Left lung (tissue), 10 donors: ENCODE measurements around the gene KRT71. TPM values are rescaled to one million over a fixed set of nuclear protein-coding genes. Genes with fewer than 3 reads are reported as not detected.
A peak's percentile ranks its signal among the peaks of the same experiment; 100 is the strongest.
"Not testable (repeated sequence)": the region's sequence is repeated elsewhere in the genome, so short reads cannot be mapped to it uniquely, and the experiment has no call there.

Experiments
- ATAC-seq: fragments of 200-7000 bp; cut with Tn5 transposase; one replicate; pipeline ENCODE4 v1.9.1; 2020; ENCODE audit warnings: moderate library complexity
- DNase-seq, 4 donors: peaks; one replicate each; pipeline ENCODE4 v3.0.0-alpha.2; 2013 to 2020
- H3K27ac ChIP-seq, 2 donors: fragments of 200-600 bp; sonication (generic) in 1 of 2; one replicate each; pipeline versions ENCODE4 v1.5.0 to v1.8.0; 2020 to 2021
- H3K27me3 ChIP-seq, 2 donors: fragments of 200-600 bp; sonication (generic) in 1 of 2; one replicate each; pipeline versions ENCODE4 v1.5.0 to v1.8.0; 2020 to 2021
- H3K36me3 ChIP-seq, 2 donors: fragments of 200-600 bp; sonication (generic) in 1 of 2; one replicate each; pipeline versions ENCODE4 v1.5.0 to v1.8.0; 2020 to 2021
- H3K4me1 ChIP-seq, 2 donors: fragments of 200-600 bp; one replicate each; pipeline ENCODE4 v1.8.0; 2021
- H3K4me3 ChIP-seq, 2 donors: fragments of 200-600 bp; sonication (generic) in 1 of 2; one replicate each; pipeline versions ENCODE4 v1.5.0 to v1.8.0; 2020 to 2021; ENCODE audit warnings: mild to moderate bottlenecking in 1 of 2
- H3K9me3 ChIP-seq, 2 donors: fragments of 200-600 bp; sonication (generic) in 1 of 2; one replicate each; pipeline versions ENCODE4 v1.5.0 to v1.8.0; 2020 to 2021
- CTCF ChIP-seq, 2 donors: fragments of 200-600 bp; sonication (generic) in 1 of 2; IDR thresholded peaks; one replicate each; pipeline versions ENCODE4 v1.5.0 to v1.8.0; 2021; ENCODE audit warnings: antibody characterized with exemption in 2 of 2
- intact Hi-C, 2 donors: fragments of 100-400 bp; cut with DNase I; formaldehyde crosslinking; loops; one replicate each; pipeline versions ENCODE4 v1.11.2 to v1.14.2; 2022
- polyA plus RNA-seq, 6 donors: library from polyadenylated mRNA; unstranded; fragments of 120-200 nt; gene quantifications; one replicate each; pipeline ENCODE4 v1.2.1, GENCODE V29; 2013; ENCODE audit not compliant: insufficient read length in 6 of 6
- total RNA-seq, 2 donors: library from RNA; stranded (reverse); fragmentation: NEBNext Ultra II Directional; extraction: Animal tissue kit (Norgen Biotek cat#: 25700); gene quantifications; one replicate each; pipeline ENCODE4 v1.2.1, GENCODE V29; 2021
- donor health status: DM: no; HTN: yes; CAD: no.
- donor health status: DM: no; HTN: no; CAD: no.

KRT71 gene
- total and polyA plus RNA-seq, 8 donors = 0.10 to 0.18 (median 0.15) TPM; not detected in 4

- TF ChIP-seq CTCF (IDR thresholded peaks at IDR 0.05) = no peak
- no peaks in the 10 kb centered on the region for H3K36me3 ChIP-seq
- no peak for ATAC-seq
- intact Hi-C loops = no loop called here
- H3K4me1 ChIP-seq = no peaks in the 10 kb centered on the region
- no peaks in the 10 kb centered on the region for H3K9me3 ChIP-seq
- H3K27me3 ChIP-seq = peaks cover 27 to 86% of the 10 kb centered on the region in 2 donors
- no peak for DNase-seq
- H3K27ac ChIP-seq = no peak overlapping the region
- no peak overlapping the region for H3K4me3 ChIP-seq
Observed at GRCh38 chr12:52600071-52600470, 47.1 kb upstream of the KRT71 start.

- intact Hi-C loops = no loop called here
- H3K27me3 ChIP-seq = peaks cover 27 to 86% of the 10 kb centered on the region in 2 donors
- ATAC-seq = no peak
- no peak for TF ChIP-seq CTCF (IDR thresholded peaks at IDR 0.05)
- no peaks in the 10 kb centered on the region for H3K4me1 ChIP-seq
- H3K36me3 ChIP-seq = no peaks in the 10 kb centered on the region
- no peaks in the 10 kb centered on the region for H3K9me3 ChIP-seq
- DNase-seq = no peak
- no peak overlapping the region for H3K27ac ChIP-seq
- H3K4me3 ChIP-seq = no peak overlapping the region
Observed at GRCh38 chr12:52598966-52599365, 46.0 kb upstream of the KRT71 start.

GRCh38 chr12:52594237-52594636 lies 41.3 kb upstream of the KRT71 start:
- H3K36me3 ChIP-seq, H3K4me1 ChIP-seq, H3K9me3 ChIP-seq, H3K4me3 ChIP-seq, intact Hi-C loops, ATAC-seq, H3K27ac ChIP-seq, DNase-seq: not testable (repeated sequence)
- peaks cover 0 to 56% of the 10 kb centered on the region in 2 donors for H3K27me3 ChIP-seq

- no peak overlapping the region for H3K4me3 ChIP-seq
- no peaks in the 10 kb centered on the region for H3K9me3 ChIP-seq
- peaks cover 0 to 43% of the 10 kb centered on the region in 2 donors for H3K27me3 ChIP-seq
- ATAC-seq (no peak), DNase-seq (no peak)
- H3K36me3 ChIP-seq = no peaks in the 10 kb centered on the region
- no peaks in the 10 kb centered on the region for H3K4me1 ChIP-seq
- H3K27ac ChIP-seq = no peak overlapping the region
- TF ChIP-seq CTCF (IDR thresholded peaks at IDR 0.05) = no peak
- intact Hi-C loops = no loop called here
Observed at GRCh38 chr12:52591521-52591920, 38.6 kb upstream of the KRT71 start.

- Histone ChIP-seq H3K36me3 (no peaks in the 10 kb centered on the region), H3K4me1 (no peaks in the 10 kb centered on the region), H3K27me3 (peaks cover 0 to 30% of the 10 kb centered on the region in 2 donors), H3K27ac (no peak overlapping the region), H3K4me3 (no peak overlapping the region), H3K9me3 (no peaks in the 10 kb centered on the region)
- TF ChIP-seq CTCF (IDR thresholded peaks at IDR 0.05) = no peak
- DNase-seq = no peak
- ATAC-seq = no peak
- intact Hi-C loops = no loop called here
Observed at GRCh38 chr12:52590021-52590420, 37.1 kb upstream of the KRT71 start.

GRCh38 chr12:52587563-52587962 lies 34.6 kb upstream of the KRT71 start:
- no peaks in the 10 kb centered on the region for H3K9me3 ChIP-seq
- no peak for TF ChIP-seq CTCF (IDR thresholded peaks at IDR 0.05)
- intact Hi-C loops = loop anchor here in 1 of 2 donors (10.0 kb wide), 1 partner anchor 387 kb away; no protein-coding TSS in a partner anchor
- DNase-seq = peak in 1 of 4 donors; percentile 70
- H3K27ac ChIP-seq = no peak overlapping the region
- peaks cover 0 to 28% of the 10 kb centered on the region in 2 donors for H3K27me3 ChIP-seq
- ATAC-seq = no peak
- H3K36me3 ChIP-seq = no peaks in the 10 kb centered on the region
- no peak overlapping the region for H3K4me3 ChIP-seq
- H3K4me1 ChIP-seq = no peaks in the 10 kb centered on the region
